Endothelial cell of umbilical vein (primary cell): Measurements from ENCODE around the gene KRTAP10-2. TPM values are rescaled to one million over a fixed set of nuclear protein-coding genes. Genes with fewer than 3 reads are reported as not detected.
"Not testable (repeated sequence)": the region's sequence is repeated elsewhere in the genome, so short reads cannot be mapped to it uniquely, and the experiment has no call there.

Source experiments
- BruUV-seq: library from RNA; stranded (reverse); fragments of 400-500 nt; replicated peaks from 2 replicates; lab custom pipeline; 2021; lab: Mats Ljungman, UMichigan
- CTCF ChIA-PET: fragments of 300-600, 350-600 bp; sonication (Branson Sonifier 250); formaldehyde crosslinking; loops from one replicate; lab custom pipeline; 2021; ENCODE audit warnings: antibody characterized with exemption, inconsistent platforms; lab: Charles Lee
- POLR2A ChIA-PET: fragments of 300-600, 350-600 bp; sonication (Branson Sonifier 250); formaldehyde crosslinking; loops from one replicate; lab custom pipeline; 2021; ENCODE audit warnings: antibody characterized with exemption, inconsistent platforms; lab: Charles Lee
- DNase-seq: peaks from one replicate; pipeline ENCODE4 v3.0.0-alpha.2; 2011; ENCODE audit warnings: low read depth, low spot score
- FAIRE-seq: peaks from 2 replicates; lab custom pipeline; 2011; peaks lifted over from hg19 to GRCh38; lab: Jason Lieb, UNC
- H2AFZ ChIP-seq: 2 replicates; pipeline ENCODE4 v1.6.0; 2012; ENCODE audit warnings: low read depth, low read length, control low read depth, inconsistent platforms
- H3K27ac ChIP-seq: 2 replicates; pipeline ENCODE4 v1.5.1; 2011; ENCODE audit warnings: low read depth, mild to moderate bottlenecking, control low read depth, low read length, moderate library complexity; ENCODE audit not compliant: insufficient read depth
- H3K27me3 ChIP-seq, 2 experiments: 2 replicates each; pipeline versions ENCODE4 v1.6.0 to v1.6.1; 2011; ENCODE audit warnings: low read length in 2 of 2, mixed read lengths in 1 of 2; ENCODE audit not compliant: control insufficient read depth in 2 of 2, insufficient read depth in 2 of 2
- H3K36me3 ChIP-seq, 2 experiments: 2 replicates in 1 of 2; 3 replicates in 1 of 2; pipeline ENCODE4 v1.5.1; 2011; ENCODE audit warnings: low read length in 2 of 2, mild to moderate bottlenecking in 1 of 2, moderate library complexity in 1 of 2; ENCODE audit not compliant: control insufficient read depth in 2 of 2, insufficient read depth in 2 of 2; ENCODE audit errors: extremely low read depth in 1 of 2
- H3K4me1 ChIP-seq: 3 replicates; pipeline ENCODE4 v1.5.1; 2011; ENCODE audit warnings: mild to moderate bottlenecking, low read length; ENCODE audit not compliant: control insufficient read depth, insufficient read depth; ENCODE audit errors: extremely low read depth
- H3K4me2 ChIP-seq: 2 replicates; pipeline ENCODE4 v1.6.1; 2011; ENCODE audit warnings: low read length, control low read depth, mixed read lengths; ENCODE audit not compliant: insufficient read depth
- H3K4me3 ChIP-seq, 3 experiments: fragments of 200-600 bp in 1 of 3; sonication (generic), shearing (Covaris generic) in 1 of 3; replicated peaks in 1 of 3; 2 replicates each; pipeline ENCODE4 v1.5.1; 2011 to 2016; ENCODE audit warnings: control low read depth in 3 of 3, low read length in 3 of 3, mild to moderate bottlenecking in 2 of 3, inconsistent platforms in 1 of 3, low read depth in 1 of 3, moderate library complexity in 1 of 3; ENCODE audit not compliant: insufficient read depth in 1 of 3
- H3K79me2 ChIP-seq: 2 replicates; pipeline ENCODE4 v1.6.0; 2012; ENCODE audit warnings: low read length, inconsistent platforms; ENCODE audit not compliant: control insufficient read depth, insufficient read depth
- H3K9ac ChIP-seq: replicated peaks from 2 replicates; pipeline ENCODE3; 2011; ENCODE audit warnings: low read length, control low read depth; ENCODE audit not compliant: insufficient read depth; ENCODE audit errors: extremely low read depth
- H3K9me1 ChIP-seq: replicated peaks from 3 replicates; pipeline ENCODE4 v1.6.0; 2011; ENCODE audit warnings: mild to moderate bottlenecking, low read length; ENCODE audit not compliant: control insufficient read depth, insufficient read depth; ENCODE audit errors: extremely low read depth
- H3K9me3 ChIP-seq: replicated peaks from 2 replicates; pipeline ENCODE4 v1.5.1; 2012; ENCODE audit warnings: low read length, inconsistent platforms; ENCODE audit not compliant: control insufficient read depth, insufficient read depth
- H4K20me1 ChIP-seq: replicated peaks from 2 replicates; pipeline ENCODE3; 2011; ENCODE audit warnings: mild to moderate bottlenecking, low read length; ENCODE audit not compliant: control insufficient read depth, insufficient read depth; ENCODE audit errors: extremely low read depth
- EZH2 ChIP-seq: IDR thresholded peaks from 2 replicates; pipeline ENCODE4 v1.6.1; 2012; ENCODE audit warnings: borderline replicate concordance, low read depth, mild to moderate bottlenecking, moderate library complexity, low read length, inconsistent platforms; ENCODE audit not compliant: severe bottlenecking
- FOS ChIP-seq: IDR thresholded peaks from 2 replicates; pipeline ENCODE4 v1.6.1; 2011; ENCODE audit warnings: mild to moderate bottlenecking, low read length, moderate library complexity, borderline replicate concordance; ENCODE audit not compliant: insufficient read depth
- GATA2 ChIP-seq: IDR thresholded peaks from 2 replicates; pipeline ENCODE4 v1.7.0; 2011; ENCODE audit warnings: low read depth, mild to moderate bottlenecking, moderate library complexity, mixed read lengths, low read length; ENCODE audit not compliant: insufficient read length, insufficient read depth
- JUN ChIP-seq: IDR thresholded peaks from 2 replicates; pipeline ENCODE4 v1.6.1; 2011; ENCODE audit warnings: borderline replicate concordance, low read depth; ENCODE audit not compliant: insufficient read length, insufficient read depth
- MAX ChIP-seq: IDR thresholded peaks from 2 replicates; pipeline ENCODE4 v1.6.1; 2011; ENCODE audit not compliant: insufficient read depth, insufficient read length
- MYC ChIP-seq: IDR thresholded peaks from one replicate; pipeline ENCODE4 v1.6.1; 2011; ENCODE audit warnings: mild to moderate bottlenecking, low read depth, low read length
- POLR2A ChIP-seq: IDR thresholded peaks from 2 replicates; pipeline ENCODE4 v1.6.1; 2012; ENCODE audit warnings: low read depth, mild to moderate bottlenecking, control low read depth, low read length
- dilution Hi-C: fragments of 300-500 bp; cut with MboI; formaldehyde crosslinking; loops from one replicate; pipeline ENCODE4 v1.15.0; 2019; ENCODE audit warnings: low sequenced_read_pairs; ENCODE audit not compliant: extremely low pct_ligation_motif_present
- intact Hi-C: fragments of 100-400 bp; cut with micrococcal nuclease; formaldehyde crosslinking; loops from one replicate; pipeline ENCODE4 v1.10.0; 2022
- polyA plus RNA-seq, 4 experiments: library from polyadenylated mRNA; depleted of rRNA in 3 of 4; stranded (reverse) in 3 of 4; unstranded in 1 of 4; fragments of >200 nt; gene quantifications; 2 replicates each; pipeline versions ENCODE4 v1.2.1 to v1.2.3, GENCODE V29; 2011 to 2012; ENCODE audit warnings: missing spikeins in 1 of 4
- total RNA-seq: library from RNA; stranded (reverse); gene quantifications from 2 replicates; pipeline ENCODE4 v1.2.3, GENCODE V29; 2021

The KRTAP10-2 gene
- total and polyA plus RNA-seq, 2 donors (not counting 3 experiments of a cell fraction or from before 2014, with no cell fraction given), result not detected

- H3K27me3 ChIP-seq, result no peaks in the 10 kb centered on the region
- H3K9me1 ChIP-seq, result no peaks in the 10 kb centered on the region
- dilution Hi-C loops (no loop called here), intact Hi-C loops (no loop called here)
- H3K9me3 ChIP-seq, result no peaks in the 10 kb centered on the region
- no peaks in the 10 kb centered on the region for H3K79me2 ChIP-seq
- DNase-seq, result no peak
- H3K27ac ChIP-seq, result no peak overlapping the region
- no peaks in the 10 kb centered on the region for H4K20me1 ChIP-seq
- no peaks in the 10 kb centered on the region for H3K36me3 ChIP-seq
- H2AFZ ChIP-seq, result no peak overlapping the region
- H3K4me3 ChIP-seq, result no peak overlapping the region
- BruUV-seq, result no TSS peak
- ChIA-PET CTCF (interaction anchor here (1.3 kb wide), 1 partner anchor 219 kb away, joined by 4 read pairs; no protein-coding TSS in a partner anchor), POLR2A (no interaction called here)
- H3K4me2 ChIP-seq, result no peak overlapping the region
- TF ChIP-seq MAX, result no peak
- no peak for TF ChIP-seq POLR2A
- TF ChIP-seq GATA2, result no peak
- TF ChIP-seq EZH2, result no peak
- no peak for TF ChIP-seq FOS
- no peak for TF ChIP-seq MYC
- TF ChIP-seq JUN, result no peak
- H3K4me1 ChIP-seq, result no peaks in the 10 kb centered on the region
- no peak for FAIRE-seq
- no peak overlapping the region for H3K9ac ChIP-seq
Observed at GRCh38 chr21:44574457-44575306, 23.4 kb upstream of the KRTAP10-2 start.

GRCh38 chr21:44573630-44574456, 22.5 kb upstream of the KRTAP10-2 start, which contains the start of gene KRTAP10-4:
Gene KRTAP10-4, plus strand, starts transcription at chr21:44573729. Its CDS starts 30 bp downstream, at chr21:44573759.
- H3K27me3 ChIP-seq, H2AFZ ChIP-seq, POLR2A ChIA-PET, H3K79me2 ChIP-seq, H3K36me3 ChIP-seq, H3K27ac ChIP-seq, BruUV-seq, H3K4me2 ChIP-seq, FAIRE-seq, H3K4me1 ChIP-seq, intact Hi-C loops, H3K4me3 ChIP-seq, H3K9ac ChIP-seq, H3K9me1 ChIP-seq, H3K9me3 ChIP-seq, H4K20me1 ChIP-seq, dilution Hi-C loops, DNase-seq: not testable (repeated sequence)
- CTCF ChIA-PET, result interaction anchor here (0.7 to 1.3 kb wide), 2 partner anchors 18 to 220 kb away, joined by 3 to 4 read pairs; partner anchors contain the start of gene KRTAP10-6
